ENCODE data around the gene NLRP3. TPM values are rescaled to one million over a fixed set of nuclear protein-coding genes. Genes with fewer than 3 reads are reported as not detected.

NLRP3 gene
- total RNA-seq, 2 donors from 2014 or later = 0.22 to 2.2 TPM

GRCh38 chr1:247435030-247435758 is 19.2 kb downstream of the NLRP3 start:
- H3K27me3 ChIP-seq = no peaks in the 10 kb centered on the region
- no peak overlapping the region for H3K27ac ChIP-seq
- no peaks in the 10 kb centered on the region for H3K9me3 ChIP-seq
- intact Hi-C loops (cut with DNase I) = no loop called here
- H3K4me3 ChIP-seq = no peak overlapping the region
- H3K9ac ChIP-seq (ENCODE audit: low read depth in 2 of 2, low read length in 2 of 2) = no peak overlapping the region
- H3K36me3 ChIP-seq = no peaks in the 10 kb centered on the region
- TF ChIP-seq, protein P1, sequence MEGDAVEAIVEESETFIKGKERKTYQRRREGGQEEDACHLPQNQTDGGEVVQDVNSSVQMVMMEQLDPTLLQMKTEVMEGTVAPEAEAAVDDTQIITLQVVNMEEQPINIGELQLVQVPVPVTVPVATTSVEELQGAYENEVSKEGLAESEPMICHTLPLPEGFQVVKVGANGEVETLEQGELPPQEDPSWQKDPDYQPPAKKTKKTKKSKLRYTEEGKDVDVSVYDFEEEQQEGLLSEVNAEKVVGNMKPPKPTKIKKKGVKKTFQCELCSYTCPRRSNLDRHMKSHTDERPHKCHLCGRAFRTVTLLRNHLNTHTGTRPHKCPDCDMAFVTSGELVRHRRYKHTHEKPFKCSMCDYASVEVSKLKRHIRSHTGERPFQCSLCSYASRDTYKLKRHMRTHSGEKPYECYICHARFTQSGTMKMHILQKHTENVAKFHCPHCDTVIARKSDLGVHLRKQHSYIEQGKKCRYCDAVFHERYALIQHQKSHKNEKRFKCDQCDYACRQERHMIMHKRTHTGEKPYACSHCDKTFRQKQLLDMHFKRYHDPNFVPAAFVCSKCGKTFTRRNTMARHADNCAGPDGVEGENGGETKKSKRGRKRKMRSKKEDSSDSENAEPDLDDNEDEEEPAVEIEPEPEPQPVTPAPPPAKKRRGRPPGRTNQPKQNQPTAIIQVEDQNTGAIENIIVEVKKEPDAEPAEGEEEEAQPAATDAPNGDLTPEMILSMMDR (IDR thresholded peaks at IDR 0.05) = no peak
- no peaks in the 10 kb centered on the region for H3K4me1 ChIP-seq
- DNase-seq = no peak

- Histone ChIP-seq H3K27me3 (no peaks in the 10 kb centered on the region), H3K4me3 (no peak overlapping the region), H3K36me3 (no peaks in the 10 kb centered on the region), H3K27ac (no peak overlapping the region), H3K4me1 (no peaks in the 10 kb centered on the region), H3K9ac (ENCODE audit: low read depth in 2 of 2, low read length in 2 of 2) (no peak overlapping the region), H3K9me3 (no peaks in the 10 kb centered on the region)
- DNase-seq = no peak
- intact Hi-C loops (cut with DNase I) = no loop called here
- TF ChIP-seq, protein P1 (IDR thresholded peaks at IDR 0.05) = no peak
These were observed 19.8 kb downstream of the NLRP3 start for GRCh38 chr1:247435759-247436147.

GRCh38 chr1:247437551-247438505 is 21.9 kb downstream of the NLRP3 start:
- TF ChIP-seq, protein P1 (IDR thresholded peaks at IDR 0.05) = no peak

GRCh38 chr1:247440001-247440620 is 24.1 kb downstream of the NLRP3 start:
- no peak overlapping the region for H3K27ac ChIP-seq
- no peaks in the 10 kb centered on the region for H3K36me3 ChIP-seq
- H3K9ac ChIP-seq (ENCODE audit: low read depth in 2 of 2, low read length in 2 of 2) = no peak overlapping the region
- no peaks in the 10 kb centered on the region for H3K27me3 ChIP-seq
- TF ChIP-seq, protein P1 (IDR thresholded peaks at IDR 0.05) = no peak
- H3K4me3 ChIP-seq = no peak overlapping the region
- H3K4me1 ChIP-seq = no peaks in the 10 kb centered on the region
- no peaks in the 10 kb centered on the region for H3K9me3 ChIP-seq
- no peak for DNase-seq
- intact Hi-C loops (cut with DNase I) = loop anchor here (10.0 kb wide), 1 partner anchor 45 kb away; no protein-coding TSS in a partner anchor

More at GRCh38 chr1:247437551-247438505, 21.9 kb downstream of the NLRP3 start:
- peak; percentile 38 for DNase-seq
- Histone ChIP-seq H3K27ac (peak overlapping the region; percentile 1), H3K36me3 (no peaks in the 10 kb centered on the region), H3K9me3 (no peaks in the 10 kb centered on the region), H3K4me3 (no peak overlapping the region), H3K4me1 (no peaks in the 10 kb centered on the region), H3K27me3 (no peaks in the 10 kb centered on the region), H3K9ac (ENCODE audit: low read depth in 2 of 2, low read length in 2 of 2) (peak overlapping the region in 1 of 2 donors; percentile 42)
- intact Hi-C loops (cut with DNase I) = no loop called here

GRCh38 chr1:247441606-247442005 is 25.6 kb downstream of the NLRP3 start:
- Histone ChIP-seq H3K36me3 (no peaks in the 10 kb centered on the region), H3K27ac (no peak overlapping the region), H3K4me1 (no peaks in the 10 kb centered on the region), H3K9ac (ENCODE audit: low read depth in 2 of 2, low read length in 2 of 2) (no peak overlapping the region), H3K4me3 (no peak overlapping the region), H3K27me3 (no peaks in the 10 kb centered on the region), H3K9me3 (no peaks in the 10 kb centered on the region)
- DNase-seq = no peak
- TF ChIP-seq, protein P1 (IDR thresholded peaks at IDR 0.05) = no peak
- intact Hi-C loops (cut with DNase I) = loop anchor here (10.0 kb wide), 1 partner anchor 47 kb away; no protein-coding TSS in a partner anchor

Data from colonic mucosa (tissue), 4 donors.